HEK293T (cell line): Measurements from ENCODE around the gene TPSB2.

Experiments
- ARNT ChIP-seq: fragments of 450-650 bp; IDR thresholded peaks from 2 replicates; pipeline ENCODE4 v1.6.1; 2017; ENCODE audit warnings: mild to moderate bottlenecking
- BHLHE40 ChIP-seq: fragments of 450-650 bp; IDR thresholded peaks from 2 replicates; pipeline ENCODE4 v1.6.1; 2016; ENCODE audit warnings: mild to moderate bottlenecking, moderate library complexity, borderline replicate concordance
- ELF4 ChIP-seq: fragments of 450-650 bp; IDR thresholded peaks from 2 replicates; pipeline ENCODE4 v1.6.1; 2017; ENCODE audit warnings: antibody characterized with exemption
- FOXK2 ChIP-seq: fragments of 450-650 bp; IDR thresholded peaks from 2 replicates; pipeline ENCODE4 v1.6.1; 2016; ENCODE audit warnings: mild to moderate bottlenecking
- FOXM1 ChIP-seq: fragments of 450-650 bp; IDR thresholded peaks from 2 replicates; pipeline ENCODE4 v1.6.1; 2017; ENCODE audit warnings: mild to moderate bottlenecking, borderline replicate concordance
- HDGF ChIP-seq: fragments of 450-650 bp; IDR thresholded peaks from 2 replicates; pipeline ENCODE4 v1.6.1; 2017; ENCODE audit warnings: antibody characterized with exemption, borderline replicate concordance
- LEF1 ChIP-seq: fragments of 450-650 bp; IDR thresholded peaks from 2 replicates; pipeline ENCODE4 v1.6.1; 2017; ENCODE audit warnings: mild to moderate bottlenecking, borderline replicate concordance
- SP1 ChIP-seq: fragments of 450-650 bp; IDR thresholded peaks from 2 replicates; pipeline ENCODE4 v1.6.1; 2017
- SUZ12 ChIP-seq: fragments of 450-650 bp; IDR thresholded peaks from 2 replicates; pipeline ENCODE4 v1.6.1; 2016; ENCODE audit warnings: mild to moderate bottlenecking
- TARDBP ChIP-seq: fragments of 450-650 bp; IDR thresholded peaks from 2 replicates; pipeline ENCODE4 v1.6.1; 2016
- ZNF384 ChIP-seq: fragments of 450-650 bp; IDR thresholded peaks from 2 replicates; pipeline ENCODE4 v1.6.1; 2016
- TF ChIP-seq, protein P1 (sequence below): fragments of 450-650 bp; IDR thresholded peaks from 2 replicates; pipeline ENCODE4 v1.6.1; 2016

DNA sequence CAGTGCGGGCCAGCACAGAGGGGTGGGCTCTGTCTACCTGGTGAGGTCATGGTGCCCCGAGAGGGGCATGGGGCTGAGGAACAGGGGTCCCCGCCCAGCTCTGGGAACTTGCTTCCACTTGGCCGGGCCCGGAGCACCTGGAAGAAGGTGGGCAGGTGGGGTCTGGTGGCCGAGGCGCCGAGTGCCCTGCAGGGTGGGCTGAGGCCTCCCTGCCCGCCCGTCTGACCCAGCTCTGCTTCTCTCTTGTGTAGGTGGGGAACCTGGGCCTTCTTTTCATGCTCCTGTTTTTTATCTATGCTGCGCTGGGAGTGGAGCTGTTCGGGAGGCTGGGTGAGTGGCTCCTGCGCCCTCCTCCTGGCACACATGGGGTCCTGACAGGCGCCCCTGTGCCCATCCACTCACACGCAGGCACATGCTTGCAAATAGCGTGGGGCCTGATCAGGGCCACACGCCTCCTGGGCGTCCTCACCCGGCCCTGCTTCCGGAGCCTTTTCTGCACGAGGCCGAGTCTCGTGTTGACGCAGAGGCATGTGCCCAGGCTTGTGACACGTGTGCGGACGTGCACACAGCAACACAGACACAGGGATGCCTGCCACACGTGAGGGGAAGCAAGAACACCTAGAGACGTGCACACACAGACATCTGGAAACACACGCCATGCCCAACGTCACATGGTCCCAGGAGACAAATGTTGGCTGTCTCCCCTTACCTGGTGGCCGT lies 13.1 kb downstream of the TPSB2 start:
- TF ChIP-seq SUZ12 (no peak), FOXM1 (no peak), ARNT (no peak), TARDBP (no peak), ELF4 (no peak), LEF1 (no peak), BHLHE40 (no peak), FOXK2 (no peak), SP1 (no peak), HDGF (no peak), ZNF384 (no peak)
- TF ChIP-seq, protein P1, sequence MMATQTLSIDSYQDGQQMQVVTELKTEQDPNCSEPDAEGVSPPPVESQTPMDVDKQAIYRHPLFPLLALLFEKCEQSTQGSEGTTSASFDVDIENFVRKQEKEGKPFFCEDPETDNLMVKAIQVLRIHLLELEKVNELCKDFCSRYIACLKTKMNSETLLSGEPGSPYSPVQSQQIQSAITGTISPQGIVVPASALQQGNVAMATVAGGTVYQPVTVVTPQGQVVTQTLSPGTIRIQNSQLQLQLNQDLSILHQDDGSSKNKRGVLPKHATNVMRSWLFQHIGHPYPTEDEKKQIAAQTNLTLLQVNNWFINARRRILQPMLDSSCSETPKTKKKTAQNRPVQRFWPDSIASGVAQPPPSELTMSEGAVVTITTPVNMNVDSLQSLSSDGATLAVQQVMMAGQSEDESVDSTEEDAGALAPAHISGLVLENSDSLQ: no peak
